ENCODE results near the gene SIGLEC11.
"Not testable (repeated sequence)": the region's sequence is repeated elsewhere in the genome, so short reads cannot be mapped to it uniquely, and the experiment has no call there.

The SIGLEC11 gene

GRCh38 chr19:49924881-49925210 lies 36.1 kb downstream of the SIGLEC11 start:
- not testable (repeated sequence) for DNase-seq

GRCh38 chr19:49924004-49924880 lies 36.7 kb downstream of the SIGLEC11 start:
- no peak for DNase-seq

GRCh38 chr19:49923055-49924003 lies 37.6 kb downstream of the SIGLEC11 start:
- DNase-seq = no peak

GRCh38 chr19:49921871-49922795 lies 38.8 kb downstream of the SIGLEC11 start:
- no peak for DNase-seq

GRCh38 chr19:49920624-49921363 lies 40.2 kb downstream of the SIGLEC11 start:
- no peak for DNase-seq

- no peak for DNase-seq
These were observed 42.9 kb downstream of the SIGLEC11 start for GRCh38 chr19:49918089-49918488.

GRCh38 chr19:49916839-49917733 lies 43.9 kb downstream of the SIGLEC11 start:
- no peak for DNase-seq

GRCh38 chr19:49915271-49915670 lies 45.7 kb downstream of the SIGLEC11 start:
- DNase-seq = no peak

GRCh38 chr19:49913720-49914119 lies 47.3 kb downstream of the SIGLEC11 start:
- DNase-seq = no peak

GRCh38 chr19:49912965-49913685 lies 47.8 kb downstream of the SIGLEC11 start:
- DNase-seq = no peak

GRCh38 chr19:49911381-49912145 lies 49.4 kb downstream of the SIGLEC11 start:
- DNase-seq = no peak

- DNase-seq = no peak
These were observed 50.8 kb downstream of the SIGLEC11 start for GRCh38 chr19:49910179-49910578.

- DNase-seq = no peak
These were observed 52.2 kb downstream of the SIGLEC11 start for GRCh38 chr19:49908480-49909420.

GRCh38 chr19:49907745-49908446 lies 53.1 kb downstream of the SIGLEC11 start:
- no peak for DNase-seq

- DNase-seq = no peak
These were observed 54.0 kb downstream of the SIGLEC11 start for GRCh38 chr19:49906879-49907564.

- DNase-seq = no peak
These were observed 56.8 kb downstream of the SIGLEC11 start for GRCh38 chr19:49904136-49904535.
